HEK293T (cell line): Measurements from ENCODE around the gene TTLL3.

Experiments
- CTCF ChIA-PET: fragments of 350-600 bp; formaldehyde crosslinking; extraction: SDS; loops from one replicate; lab custom pipeline; 2021; ENCODE audit warnings: antibody characterized with exemption, inconsistent platforms; lab: Yijun Ruan, JAX
- POLR2A ChIA-PET: fragments of 350-600 bp; formaldehyde crosslinking; extraction: SDS; loops from one replicate; lab custom pipeline; 2020; ENCODE audit warnings: antibody characterized with exemption, inconsistent platforms; lab: Yijun Ruan, JAX
- DNase-seq: peaks from one replicate; pipeline ENCODE4 v3.0.0; 2012; ENCODE audit warnings: mixed read lengths; ENCODE audit errors: extremely low spot score
- ARNT ChIP-seq: fragments of 450-650 bp; IDR thresholded peaks from 2 replicates; pipeline ENCODE4 v1.6.1; 2017; ENCODE audit warnings: mild to moderate bottlenecking
- BHLHE40 ChIP-seq: fragments of 450-650 bp; IDR thresholded peaks from 2 replicates; pipeline ENCODE4 v1.6.1; 2016; ENCODE audit warnings: mild to moderate bottlenecking, moderate library complexity, borderline replicate concordance
- CTBP1 ChIP-seq: fragments of 450-650 bp; IDR thresholded peaks from 2 replicates; pipeline ENCODE4 v1.6.1; 2016; ENCODE audit warnings: borderline replicate concordance
- ELF4 ChIP-seq: fragments of 450-650 bp; IDR thresholded peaks from 2 replicates; pipeline ENCODE4 v1.6.1; 2017; ENCODE audit warnings: antibody characterized with exemption
- FOXA1 ChIP-seq: fragments of 450-650 bp; IDR thresholded peaks from 2 replicates; pipeline ENCODE4 v1.6.1; 2016; ENCODE audit warnings: mild to moderate bottlenecking
- FOXK2 ChIP-seq: fragments of 450-650 bp; IDR thresholded peaks from 2 replicates; pipeline ENCODE4 v1.6.1; 2016; ENCODE audit warnings: mild to moderate bottlenecking
- FOXM1 ChIP-seq: fragments of 450-650 bp; IDR thresholded peaks from 2 replicates; pipeline ENCODE4 v1.6.1; 2017; ENCODE audit warnings: mild to moderate bottlenecking, borderline replicate concordance
- HDGF ChIP-seq: fragments of 450-650 bp; IDR thresholded peaks from 2 replicates; pipeline ENCODE4 v1.6.1; 2017; ENCODE audit warnings: antibody characterized with exemption, borderline replicate concordance
- L3MBTL2 ChIP-seq: fragments of 450-650 bp; conservative IDR thresholded peaks from 2 replicates; pipeline ENCODE4 v1.6.1; 2016; ENCODE audit warnings: mild to moderate bottlenecking
- LEF1 ChIP-seq: fragments of 450-650 bp; IDR thresholded peaks from 2 replicates; pipeline ENCODE4 v1.6.1; 2017; ENCODE audit warnings: mild to moderate bottlenecking, borderline replicate concordance
- NFRKB ChIP-seq: fragments of 450-650 bp; IDR thresholded peaks from 2 replicates; pipeline ENCODE4 v1.6.1; 2016; ENCODE audit warnings: mild to moderate bottlenecking, moderate library complexity
- SP1 ChIP-seq: fragments of 450-650 bp; IDR thresholded peaks from 2 replicates; pipeline ENCODE4 v1.6.1; 2017
- SUZ12 ChIP-seq: fragments of 450-650 bp; IDR thresholded peaks from 2 replicates; pipeline ENCODE4 v1.6.1; 2016; ENCODE audit warnings: mild to moderate bottlenecking
- TARDBP ChIP-seq: fragments of 450-650 bp; IDR thresholded peaks from 2 replicates; pipeline ENCODE4 v1.6.1; 2016
- ZNF384 ChIP-seq: fragments of 450-650 bp; IDR thresholded peaks from 2 replicates; pipeline ENCODE4 v1.6.1; 2016
- TF ChIP-seq, protein P1 (sequence below): fragments of 450-650 bp; IDR thresholded peaks from 2 replicates; pipeline ENCODE4 v1.6.1; 2016

TTLL3 gene

GRCh38 chr3:9786209-9786739 lies 23.8 kb upstream of the TTLL3 start:
- CTCF ChIA-PET, result no interaction called here

GRCh38 chr3:9786825-9787669 lies 23.0 kb upstream of the TTLL3 start:
- POLR2A ChIA-PET, result no interaction called here
- CTCF ChIA-PET, result no interaction called here
- DNase-seq, result peak; percentile 43
- TF ChIP-seq SUZ12, result no peak
- no peak for TF ChIP-seq NFRKB
- TF ChIP-seq HDGF, result no peak
- TF ChIP-seq SP1, result no peak
- TF ChIP-seq, protein P1, sequence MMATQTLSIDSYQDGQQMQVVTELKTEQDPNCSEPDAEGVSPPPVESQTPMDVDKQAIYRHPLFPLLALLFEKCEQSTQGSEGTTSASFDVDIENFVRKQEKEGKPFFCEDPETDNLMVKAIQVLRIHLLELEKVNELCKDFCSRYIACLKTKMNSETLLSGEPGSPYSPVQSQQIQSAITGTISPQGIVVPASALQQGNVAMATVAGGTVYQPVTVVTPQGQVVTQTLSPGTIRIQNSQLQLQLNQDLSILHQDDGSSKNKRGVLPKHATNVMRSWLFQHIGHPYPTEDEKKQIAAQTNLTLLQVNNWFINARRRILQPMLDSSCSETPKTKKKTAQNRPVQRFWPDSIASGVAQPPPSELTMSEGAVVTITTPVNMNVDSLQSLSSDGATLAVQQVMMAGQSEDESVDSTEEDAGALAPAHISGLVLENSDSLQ, result no peak
- no peak for TF ChIP-seq FOXK2
- TF ChIP-seq ARNT, result no peak
- no peak for TF ChIP-seq FOXA1
- TF ChIP-seq L3MBTL2, result no peak
- no peak for TF ChIP-seq BHLHE40
- TF ChIP-seq TARDBP, result no peak
- TF ChIP-seq CTBP1, result no peak
- no peak for TF ChIP-seq ELF4
- no peak for TF ChIP-seq LEF1

More at GRCh38 chr3:9786209-9786739, 23.8 kb upstream of the TTLL3 start:
- TF ChIP-seq BHLHE40, result no peak
- no peak for TF ChIP-seq CTBP1
- no peak for TF ChIP-seq HDGF
- TF ChIP-seq NFRKB, result no peak
- TF ChIP-seq FOXA1, result no peak
- no peak for TF ChIP-seq L3MBTL2
- TF ChIP-seq ELF4, result no peak
- no peak for TF ChIP-seq ZNF384
- no peak for TF ChIP-seq LEF1
- TF ChIP-seq FOXM1, result no peak
- no peak for TF ChIP-seq SP1
- TF ChIP-seq FOXK2, result no peak
- no peak for TF ChIP-seq TARDBP
- TF ChIP-seq, protein P1, result no peak
- TF ChIP-seq ARNT, result no peak
- TF ChIP-seq SUZ12, result no peak
- POLR2A ChIA-PET, result interaction anchor here (1.0 to 1.3 kb wide), 3 partner anchors 17 to 137 kb away, joined by 3 to 4 read pairs (median 3); partner anchors contain the start of genes CAMK1 and OGG1
- no peak for DNase-seq

- ChIA-PET POLR2A (no interaction called here), CTCF (no interaction called here)
- no peak for DNase-seq
- TF ChIP-seq FOXK2, result no peak
- no peak for TF ChIP-seq L3MBTL2
- no peak for TF ChIP-seq ZNF384
- TF ChIP-seq, protein P1, result no peak
- no peak for TF ChIP-seq SP1
- TF ChIP-seq NFRKB, result no peak
- TF ChIP-seq ELF4, result no peak
- TF ChIP-seq FOXA1, result no peak
- no peak for TF ChIP-seq LEF1
- no peak for TF ChIP-seq FOXM1
- TF ChIP-seq ARNT, result no peak
- no peak for TF ChIP-seq BHLHE40
- TF ChIP-seq TARDBP, result no peak
- TF ChIP-seq SUZ12, result no peak
- TF ChIP-seq CTBP1, result no peak
- TF ChIP-seq HDGF, result no peak
These were observed 22.3 kb upstream of the TTLL3 start for GRCh38 chr3:9787714-9788113.

GRCh38 chr3:9791127-9791526 lies 18.9 kb upstream of the TTLL3 start:
- TF ChIP-seq SUZ12 (no peak), ARNT (no peak), FOXA1 (no peak), TARDBP (no peak), SP1 (no peak), FOXK2 (no peak), LEF1 (no peak), FOXM1 (no peak), HDGF (no peak), NFRKB (no peak), BHLHE40 (no peak)
- ChIA-PET CTCF (no interaction called here), POLR2A (no interaction called here)
- no peak for DNase-seq

DNA sequence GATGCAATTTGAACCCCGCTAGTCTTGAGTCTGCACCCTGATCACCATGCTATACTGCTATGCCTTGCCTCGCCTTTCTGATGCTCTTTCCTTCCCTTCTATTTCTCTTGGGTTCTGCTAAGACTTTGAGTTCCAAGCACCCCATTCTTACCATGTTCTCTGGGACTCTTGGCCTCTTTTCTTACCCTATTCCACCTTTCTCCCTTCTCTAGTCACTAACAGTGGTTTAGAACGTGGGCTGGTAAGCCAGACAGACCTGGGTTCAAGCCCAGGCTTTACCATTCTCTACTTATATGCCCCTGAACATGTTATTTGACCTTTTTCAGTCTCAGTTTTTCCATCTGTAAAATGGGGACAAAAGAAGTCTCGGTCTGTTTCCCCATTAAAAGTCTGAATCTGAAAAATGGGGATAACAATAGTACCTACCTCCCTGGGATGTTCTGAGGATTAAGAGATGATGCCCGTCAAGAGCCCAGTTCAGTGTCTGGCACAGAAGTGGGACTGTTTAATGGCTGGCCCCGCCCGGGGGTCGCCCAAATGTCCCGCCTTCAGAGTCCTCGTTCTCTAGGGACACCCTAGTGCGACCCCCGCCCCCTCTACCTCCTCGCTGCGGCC lies 18.2 kb upstream of the TTLL3 start:
- no peak for DNase-seq
- TF ChIP-seq BHLHE40 (no peak), FOXK2 (no peak)
- ChIA-PET CTCF (no interaction called here), POLR2A (interaction anchor here (0.9 to 1.4 kb wide), 7 partner anchors 11 to 142 kb away, joined by 3 to 14 read pairs (median 6); partner anchors contain the start of genes CAMK1 and CRELD1)
